SU-DHL-6 (cell line): ENCODE measurements around the gene OR2T34.

Source experiments
- H2AFZ ChIP-seq: fragments of 200-600 bp; sonication (generic); 2 replicates; pipeline ENCODE4 v1.6.1; 2014; ENCODE audit warnings: low read depth, mild to moderate bottlenecking, moderate library complexity, mixed read lengths, antibody characterized with exemption, low read length; ENCODE audit not compliant: severe bottlenecking
- H3F3A ChIP-seq: fragments of 200-600 bp; shearing (Covaris generic); 2 replicates; pipeline ENCODE4 v1.6.0; 2016; ENCODE audit warnings: antibody characterized with exemption, mild to moderate bottlenecking; ENCODE audit not compliant: insufficient read depth
- H3K27ac ChIP-seq: fragments of 200-600 bp; sonication (generic); 2 replicates; pipeline ENCODE4 v1.5.1; 2016; ENCODE audit warnings: low read depth, mild to moderate bottlenecking, low read length, moderate library complexity, mixed read lengths
- H3K27me3 ChIP-seq: fragments of 200-600 bp; sonication (generic), shearing (Covaris generic); 2 replicates; pipeline ENCODE4 v1.6.0; 2014; ENCODE audit warnings: mild to moderate bottlenecking, low read length
- H3K36me3 ChIP-seq: fragments of 200-600 bp; sonication (generic); 2 replicates; pipeline ENCODE4 v1.6.1; 2014; ENCODE audit warnings: mild to moderate bottlenecking, low read length, mixed read lengths
- H3K4me2 ChIP-seq: fragments of 300-600, 200-600 bp; shearing (Covaris generic), sonication (generic); 2 replicates; pipeline ENCODE4 v1.6.0; 2014; ENCODE audit warnings: low read length, low read depth, mild to moderate bottlenecking; ENCODE audit not compliant: poor library complexity, severe bottlenecking
- H3K4me3 ChIP-seq: fragments of 200-600 bp; sonication (generic); 2 replicates; pipeline ENCODE4 v1.5.1; 2014; ENCODE audit warnings: antibody characterized with exemption, low read length, mild to moderate bottlenecking, mixed read lengths; ENCODE audit not compliant: insufficient read depth, poor library complexity, severe bottlenecking
- H3K79me2 ChIP-seq: fragments of 200-600 bp; sonication (generic); 2 replicates; pipeline ENCODE4 v1.6.1; 2014; ENCODE audit warnings: mild to moderate bottlenecking, low read length, moderate library complexity; ENCODE audit not compliant: insufficient read depth
- H3K9ac ChIP-seq: fragments of 200-600 bp; sonication (generic); 2 replicates; pipeline ENCODE4 v1.7.0; 2014; ENCODE audit warnings: mild to moderate bottlenecking, low read length
- H3K9me2 ChIP-seq: fragments of 200-600 bp; sonication (generic); replicated peaks from 2 replicates; pipeline ENCODE4 v1.6.1; 2014; ENCODE audit warnings: low read length; ENCODE audit not compliant: insufficient read depth
- H3K9me3 ChIP-seq: fragments of 200-600 bp; sonication (generic); 2 replicates; pipeline ENCODE4 v1.6.1; 2014; ENCODE audit warnings: low read length, mixed read lengths; ENCODE audit not compliant: insufficient read depth
- H4K20me1 ChIP-seq: fragments of 200-600 bp; sonication (generic); 2 replicates; pipeline ENCODE4 v1.6.1; 2014; ENCODE audit warnings: low read depth, mild to moderate bottlenecking, antibody characterized with exemption, low read length, moderate library complexity, mixed read lengths
- CTCF ChIP-seq: fragments of 200-600 bp; sonication (generic); IDR thresholded peaks from one replicate; pipeline ENCODE4 v1.5.1; 2017; ENCODE audit warnings: antibody characterized with exemption, mild to moderate bottlenecking, low read length, moderate library complexity; ENCODE audit not compliant: insufficient read depth, poor library complexity, severe bottlenecking
- EZH2phosphoT487 ChIP-seq: fragments of 200-600 bp; sonication (generic), shearing (Covaris generic); conservative IDR thresholded peaks from 2 replicates; pipeline ENCODE4 v1.6.1; 2018; ENCODE audit warnings: mild to moderate bottlenecking, antibody characterized with exemption, low read length, moderate library complexity, mixed read lengths

The OR2T34 gene

GRCh38 chr1:248596615-248597014 lies 22.1 kb upstream of the OR2T34 start:
- H3K4me3 ChIP-seq = no peak overlapping the region
- no peak overlapping the region for H3K4me2 ChIP-seq
- no peaks in the 10 kb centered on the region for H3K79me2 ChIP-seq
- no peaks in the 10 kb centered on the region for H4K20me1 ChIP-seq
- H3K9me3 ChIP-seq = no peaks in the 10 kb centered on the region
- H3K27ac ChIP-seq = no peak overlapping the region
- H3K36me3 ChIP-seq = no peaks in the 10 kb centered on the region
- H3K9me2 ChIP-seq = no peaks in the 10 kb centered on the region
- H2AFZ ChIP-seq = no peak overlapping the region
- no peaks in the 10 kb centered on the region for H3F3A ChIP-seq
- no peaks in the 10 kb centered on the region for H3K27me3 ChIP-seq
- TF ChIP-seq CTCF = no peak
- TF ChIP-seq EZH2phosphoT487 = no peak
- no peak overlapping the region for H3K9ac ChIP-seq

- TF ChIP-seq EZH2phosphoT487 (no peak), CTCF (no peak)
- Histone ChIP-seq H3F3A (no peaks in the 10 kb centered on the region), H3K4me3 (no peak overlapping the region), H3K79me2 (no peaks in the 10 kb centered on the region), H3K4me2 (no peak overlapping the region), H3K9me2 (no peaks in the 10 kb centered on the region), H2AFZ (no peak overlapping the region), H4K20me1 (no peaks in the 10 kb centered on the region), H3K27me3 (no peaks in the 10 kb centered on the region), H3K27ac (no peak overlapping the region), H3K36me3 (no peaks in the 10 kb centered on the region), H3K9me3 (no peaks in the 10 kb centered on the region), H3K9ac (no peak overlapping the region)
These were observed 18.7 kb upstream of the OR2T34 start for GRCh38 chr1:248593226-248593625.

DNA sequence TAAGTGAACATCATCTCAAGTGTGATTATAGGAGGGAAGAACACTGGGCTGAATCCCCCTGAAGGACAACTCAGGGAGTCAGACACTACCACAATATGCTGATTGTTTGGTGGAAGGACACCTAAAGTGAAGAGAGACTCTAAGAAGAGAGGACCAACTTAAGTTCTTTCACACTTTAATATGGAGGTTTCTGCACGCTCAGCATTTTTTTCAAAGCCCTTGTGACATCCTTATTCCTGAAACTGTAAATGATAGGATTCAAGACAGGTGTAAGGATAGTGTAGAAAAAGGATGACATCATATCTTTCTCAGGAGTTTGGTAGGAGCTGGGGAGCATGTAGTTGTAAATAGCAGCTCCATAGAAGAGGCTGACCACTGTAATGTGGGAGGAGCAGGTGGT lies 18.1 kb upstream of the OR2T34 start:
- Histone ChIP-seq H3K4me3 (no peak overlapping the region), H2AFZ (no peak overlapping the region), H3K9ac (no peak overlapping the region), H3K4me2 (no peak overlapping the region), H3K9me2 (no peaks in the 10 kb centered on the region), H3K9me3 (no peaks in the 10 kb centered on the region), H3K27me3 (no peaks in the 10 kb centered on the region), H3K27ac (no peak overlapping the region), H4K20me1 (no peaks in the 10 kb centered on the region), H3K36me3 (no peaks in the 10 kb centered on the region), H3K79me2 (no peaks in the 10 kb centered on the region), H3F3A (no peaks in the 10 kb centered on the region)
- TF ChIP-seq CTCF (no peak), EZH2phosphoT487 (no peak)

- no peak overlapping the region for H3K9ac ChIP-seq
- H3F3A ChIP-seq = no peaks in the 10 kb centered on the region
- no peaks in the 10 kb centered on the region for H3K79me2 ChIP-seq
- H3K4me3 ChIP-seq = no peak overlapping the region
- no peak overlapping the region for H2AFZ ChIP-seq
- H3K9me2 ChIP-seq = no peaks in the 10 kb centered on the region
- H3K27ac ChIP-seq = no peak overlapping the region
- H3K27me3 ChIP-seq = no peaks in the 10 kb centered on the region
- no peaks in the 10 kb centered on the region for H3K36me3 ChIP-seq
- H4K20me1 ChIP-seq = no peaks in the 10 kb centered on the region
- H3K4me2 ChIP-seq = no peak overlapping the region
- no peak for TF ChIP-seq EZH2phosphoT487
- H3K9me3 ChIP-seq = no peaks in the 10 kb centered on the region
These were observed 15.5 kb upstream of the OR2T34 start for GRCh38 chr1:248590055-248590454.
